GM12878 (cell line): ENCODE results near the gene SNED1. TPM values are rescaled to one million over a fixed set of nuclear protein-coding genes. Genes with fewer than 3 reads are reported as not detected.

Source experiments
- ATAC-seq: fragments of 200-7000 bp; cut with Tn5 transposase; 3 replicates; pipeline ENCODE4 v1.9.1; 2020; ENCODE audit warnings: mild to moderate bottlenecking, moderate library complexity
- BruUV-seq: library from RNA; stranded (reverse); fragments of 400-500 nt; replicated peaks from 2 replicates; lab custom pipeline; 2021; lab: Mats Ljungman, UMichigan
- CTCF ChIA-PET: fragments of 300-600 bp; sonication (Branson Sonifier 250); formaldehyde crosslinking; extraction: SDS; loops from one replicate; lab custom pipeline; 2021; ENCODE audit warnings: inconsistent platforms; lab: Yijun Ruan, JAX
- POLR2A ChIA-PET: fragments of 350-600 bp; formaldehyde crosslinking; extraction: SDS; loops from one replicate; lab custom pipeline; 2021; ENCODE audit warnings: inconsistent platforms; lab: Charles Lee
- RAD21 ChIA-PET: fragments of 300-600 bp; sonication (Branson Sonifier 250); formaldehyde crosslinking; loops from one replicate; lab custom pipeline; 2023; ENCODE audit warnings: antibody characterized with exemption; ENCODE audit not compliant: unreplicated experiment; lab: Charles Lee
- SMC1A ChIA-PET: fragments of 300-600 bp; sonication (Branson Sonifier 250); formaldehyde crosslinking; loops from one replicate; lab custom pipeline; 2023; ENCODE audit not compliant: unreplicated experiment, uncharacterized antibody; lab: Charles Lee
- DNase-seq: peaks from one replicate; pipeline ENCODE4 v3.0.0-alpha.2; 2011; ENCODE audit warnings: low read depth, low spot score
- FAIRE-seq: peaks from 3 replicates; lab custom pipeline; 2011; peaks lifted over from hg19 to GRCh38; lab: Jason Lieb, UNC
- H2AFZ ChIP-seq: 2 replicates; pipeline ENCODE4 v1.6.0; 2011; ENCODE audit warnings: low read depth, low read length, control low read depth; ENCODE audit not compliant: control insufficient read depth
- H3K27ac ChIP-seq: 2 replicates; pipeline ENCODE4 v1.5.1; 2011; ENCODE audit warnings: control low read depth; ENCODE audit not compliant: control insufficient read depth, insufficient read depth
- H3K27me3 ChIP-seq, 2 experiments: replicated peaks in 1 of 2; 2 replicates each; pipeline versions ENCODE4 v1.6.0 to v1.6.1; 2011; ENCODE audit warnings: low read length in 1 of 2; ENCODE audit not compliant: control insufficient read depth in 2 of 2, insufficient read depth in 2 of 2
- H3K36me3 ChIP-seq, 2 experiments: 2 replicates each; pipeline ENCODE4 v1.5.1; 2011; ENCODE audit warnings: low read length in 1 of 2; ENCODE audit not compliant: control insufficient read depth in 2 of 2, insufficient read depth in 2 of 2
- H3K4me1 ChIP-seq: 2 replicates; pipeline ENCODE4 v1.6.1; 2011; ENCODE audit warnings: mild to moderate bottlenecking, low read length, moderate library complexity, mixed read lengths; ENCODE audit not compliant: control insufficient read depth, insufficient read depth
- H3K4me2 ChIP-seq: 2 replicates; pipeline ENCODE4 v1.6.0; 2011; ENCODE audit warnings: control low read depth; ENCODE audit not compliant: control insufficient read depth, insufficient read depth
- H3K4me3 ChIP-seq: fragments of 200-600 bp; sonication (generic); 2 replicates; pipeline ENCODE4 v1.5.1; 2016
- H3K79me2 ChIP-seq: 2 replicates; pipeline ENCODE4 v1.6.0; 2011; ENCODE audit warnings: low read length; ENCODE audit not compliant: control insufficient read depth, insufficient read depth
- H3K9ac ChIP-seq: 2 replicates; pipeline ENCODE4 v1.8.0; 2011; ENCODE audit warnings: low read length, control low read depth, mixed read lengths; ENCODE audit not compliant: control insufficient read depth, insufficient read depth
- H3K9me3 ChIP-seq: replicated peaks from 3 replicates; pipeline ENCODE4 v1.5.1; 2011; ENCODE audit warnings: mild to moderate bottlenecking, low read length; ENCODE audit not compliant: control insufficient read depth, insufficient read depth
- H4K20me1 ChIP-seq: 2 replicates; pipeline ENCODE4 v1.6.0; 2011; ENCODE audit not compliant: control insufficient read depth, insufficient read depth
- HDAC6 ChIP-seq: fragments of 200-600 bp; sonication (generic); IDR thresholded peaks from one replicate; pipeline ENCODE4 v1.8.0; 2017; ENCODE audit warnings: antibody characterized with exemption; ENCODE audit not compliant: unreplicated experiment
- HSF1 ChIP-seq: fragments of 150-350 bp; IDR thresholded peaks from 2 replicates; pipeline ENCODE4 v1.6.1; 2014; ENCODE audit warnings: mild to moderate bottlenecking, low read depth, low read length
- IKZF1 ChIP-seq: fragments of 450-650 bp; conservative IDR thresholded peaks from 2 replicates; pipeline ENCODE4 v1.6.1; 2017; ENCODE audit warnings: antibody characterized with exemption, mild to moderate bottlenecking
- IRF5 ChIP-seq: fragments of 450-650 bp; IDR thresholded peaks from 2 replicates; pipeline ENCODE4 v1.6.1; 2017; ENCODE audit warnings: borderline replicate concordance
- NFXL1 ChIP-seq: fragments of 450-650 bp; IDR thresholded peaks from 2 replicates; pipeline ENCODE4 v1.6.1; 2017; ENCODE audit warnings: antibody characterized with exemption, mild to moderate bottlenecking, borderline replicate concordance
- RAD51 ChIP-seq: fragments of 450-650 bp; IDR thresholded peaks from 2 replicates; pipeline ENCODE4 v1.6.1; 2016; ENCODE audit warnings: moderate library complexity, mild to moderate bottlenecking, inconsistent platforms
- RELA ChIP-seq: fragments of 450-650 bp; IDR thresholded peaks from 2 replicates; pipeline ENCODE4 v1.8.0; 2014; ENCODE audit warnings: borderline replicate concordance; ENCODE audit not compliant: partially characterized antibody
- SIN3A ChIP-seq: IDR thresholded peaks from 2 replicates; pipeline ENCODE4 v1.6.1; 2012; ENCODE audit warnings: low read depth, low read length, improper control_type of control experiment
- SMC3 ChIP-seq: IDR thresholded peaks from 2 replicates; pipeline ENCODE4 v1.6.1; 2011; ENCODE audit warnings: low read length, improper control_type of control experiment, borderline replicate concordance
- YBX1 ChIP-seq: fragments of 450-650 bp; IDR thresholded peaks from 2 replicates; pipeline ENCODE4 v1.6.1; 2016; ENCODE audit warnings: antibody characterized with exemption
- YY1 ChIP-seq: IDR thresholded peaks from 2 replicates; pipeline ENCODE4 v1.6.1; 2011; ENCODE audit warnings: low read depth, mild to moderate bottlenecking, low read length
- ZNF207 ChIP-seq: fragments of 450-650 bp; IDR thresholded peaks from 2 replicates; pipeline ENCODE4 v1.6.1; 2014; ENCODE audit warnings: antibody characterized with exemption, mild to moderate bottlenecking, borderline replicate concordance
- WGBS: methylation state at CpG from one replicate; pipeline ENCODE4 v1.1.6; 2016; ENCODE audit warnings: low lambda C conversion rate; ENCODE audit not compliant: insufficient replicate concordance, insufficient coverage; ENCODE audit errors: missing lambda C conversion rate; 5-methylcytosine and 5-hydroxymethylcytosine counted together
- in situ Hi-C: fragments of 300-500 bp; cut with MboI; formaldehyde crosslinking; loops from 9 replicates; pipeline ENCODE4 v1.14.3; 2018; ENCODE audit warnings: mixed read lengths
- intact Hi-C: fragments of 100-400 bp; cut with micrococcal nuclease; formaldehyde crosslinking; loops from one replicate; pipeline ENCODE4 v1.14.2; 2022; ENCODE audit not compliant: unreplicated experiment
- polyA plus RNA-seq, 11 experiments: library from polyadenylated mRNA; depleted of rRNA in 4 of 11; unstranded in 6 of 11; stranded (reverse) in 5 of 11; fragments of >200 nt; fragmentation: Nextera tagmentation in 4 of 11; fragmentation: Illumina TruSeq in 1 of 11; extraction: Ambion mirVana in 4 of 11; extraction: Trizol in 1 of 11; gene quantifications; 1 replicate in 1 of 11; 2 replicates in 10 of 11; pipeline versions ENCODE4 v1.2.1 to v1.2.3, GENCODE V29; 2011 to 2016; ENCODE audit warnings: inconsistent platforms in 2 of 11, missing spikeins in 2 of 11, low read depth in 1 of 11
- total RNA-seq, 4 experiments: library from RNA; depleted of rRNA in 3 of 4; stranded (reverse); fragments of >200 nt in 3 of 4; fragmentation: Illumina TruSeq in 1 of 4; extraction: Trizol in 1 of 4; gene quantifications; 2 replicates each; pipeline versions ENCODE4 v1.2.1 to v1.2.3, GENCODE V29; 2013 to 2021

The SNED1 gene
- total and polyA plus RNA-seq, 10 of the 15 experiments (the other 5 are each of a cell fraction or from before 2014, with no cell fraction given): 0.05 to 8.4 (median 3.0) TPM

GRCh38 chr2:241011296-241011600 lies 12.8 kb downstream of the SNED1 start:
- TF ChIP-seq YY1 (no peak), IKZF1 (no peak), RELA (no peak), HSF1 (no peak), NFXL1 (no peak), SIN3A (no peak), IRF5 (no peak), SMC3 (no peak), ZNF207 (no peak), YBX1 (no peak), HDAC6 (no peak), RAD51 (no peak)
- in situ Hi-C loops (no loop called here), intact Hi-C loops (no loop called here)
- ChIA-PET RAD21 (no interaction called here), SMC1A (no interaction called here), POLR2A (no interaction called here), CTCF (no interaction called here)
- no peaks in the 10 kb centered on the region for H3K36me3 ChIP-seq
- peaks cover 0 to 2% of the 10 kb centered on the region in 2 experiments; a peak in 3 of 4 replicates for H3K27me3 ChIP-seq
- H4K20me1 ChIP-seq: no peaks in the 10 kb centered on the region
- no peak overlapping the region for H2AFZ ChIP-seq
- BruUV-seq: no TSS peak
- H3K4me2 ChIP-seq: no peak overlapping the region
- no peak overlapping the region for H3K4me3 ChIP-seq
- no peak overlapping the region for H3K9ac ChIP-seq
- FAIRE-seq (no peak), ATAC-seq (no peak), DNase-seq (no peak)
- H3K79me2 ChIP-seq: no peaks in the 10 kb centered on the region
- WGBS: 30% methylated on average over 9 of the region's 9 CpGs
- no peaks in the 10 kb centered on the region for H3K9me3 ChIP-seq
- H3K27ac ChIP-seq: no peak overlapping the region
- H3K4me1 ChIP-seq: no peaks in the 10 kb centered on the region
